Testis (tissue), 2 donors: ENCODE data around the gene CHRNA7.

Experiments
- POLR2A ChIP-seq: fragments of 450-650 bp; IDR thresholded peaks from one replicate; pipeline ENCODE4 v1.6.1; 2017; ENCODE audit warnings: antibody characterized with exemption, mild to moderate bottlenecking, moderate library complexity
- TF ChIP-seq, protein P1 (sequence below), 3 experiments: fragments of 450-650 bp in 2 of 3; fragments of 200-600 bp in 1 of 3; sonication (generic) in 1 of 3; IDR thresholded peaks; one replicate each; pipeline ENCODE4 v1.5.1; 2016 to 2019; ENCODE audit warnings: antibody characterized with exemption in 3 of 3, mild to moderate bottlenecking in 2 of 3, moderate library complexity in 1 of 3

DNA sequence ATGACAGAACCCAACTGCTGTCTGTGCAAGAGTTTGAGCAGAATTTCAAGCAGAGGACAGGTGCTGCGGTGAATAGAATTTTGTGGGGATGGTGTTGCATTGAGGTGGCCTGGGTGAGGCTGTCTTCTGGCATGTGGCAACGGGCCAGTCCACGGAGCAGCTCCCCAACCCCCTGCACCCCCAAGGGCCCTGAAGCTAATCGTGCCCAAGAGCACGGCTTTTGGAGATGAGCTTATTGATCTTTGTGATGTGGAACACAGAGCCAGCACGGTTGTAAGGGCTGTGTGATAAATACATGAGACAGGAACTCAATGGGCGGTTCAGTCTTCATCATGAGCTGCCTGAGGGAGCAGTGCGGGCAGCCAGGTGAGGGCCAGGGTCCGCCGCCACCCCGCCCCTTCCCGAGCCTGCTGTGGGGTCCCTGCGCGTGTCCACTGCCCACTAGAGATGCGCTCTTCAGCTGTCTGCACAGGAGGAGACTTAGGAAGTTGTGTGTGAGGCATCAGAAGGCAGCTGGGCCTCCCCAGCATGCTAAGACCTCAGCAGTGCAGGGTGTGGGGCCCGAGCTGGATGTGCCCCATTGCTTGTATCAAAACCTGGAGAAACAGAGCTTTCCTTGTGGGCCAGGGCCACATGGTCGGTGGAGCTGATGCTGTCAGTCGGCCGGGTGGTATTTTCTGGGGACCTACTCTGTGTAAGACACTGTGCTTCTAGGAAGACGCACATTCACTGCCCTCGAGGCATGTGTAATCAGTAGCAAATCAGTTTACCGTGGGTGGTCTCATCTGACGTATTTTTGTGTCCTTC, 90.5 kb downstream of the CHRNA7 start:
- TF ChIP-seq, protein P1, sequence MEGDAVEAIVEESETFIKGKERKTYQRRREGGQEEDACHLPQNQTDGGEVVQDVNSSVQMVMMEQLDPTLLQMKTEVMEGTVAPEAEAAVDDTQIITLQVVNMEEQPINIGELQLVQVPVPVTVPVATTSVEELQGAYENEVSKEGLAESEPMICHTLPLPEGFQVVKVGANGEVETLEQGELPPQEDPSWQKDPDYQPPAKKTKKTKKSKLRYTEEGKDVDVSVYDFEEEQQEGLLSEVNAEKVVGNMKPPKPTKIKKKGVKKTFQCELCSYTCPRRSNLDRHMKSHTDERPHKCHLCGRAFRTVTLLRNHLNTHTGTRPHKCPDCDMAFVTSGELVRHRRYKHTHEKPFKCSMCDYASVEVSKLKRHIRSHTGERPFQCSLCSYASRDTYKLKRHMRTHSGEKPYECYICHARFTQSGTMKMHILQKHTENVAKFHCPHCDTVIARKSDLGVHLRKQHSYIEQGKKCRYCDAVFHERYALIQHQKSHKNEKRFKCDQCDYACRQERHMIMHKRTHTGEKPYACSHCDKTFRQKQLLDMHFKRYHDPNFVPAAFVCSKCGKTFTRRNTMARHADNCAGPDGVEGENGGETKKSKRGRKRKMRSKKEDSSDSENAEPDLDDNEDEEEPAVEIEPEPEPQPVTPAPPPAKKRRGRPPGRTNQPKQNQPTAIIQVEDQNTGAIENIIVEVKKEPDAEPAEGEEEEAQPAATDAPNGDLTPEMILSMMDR (IDR thresholded peaks at IDR 0.05), result no peak
- TF ChIP-seq POLR2A, result no peak
